GM18868 (cell line): Measurements from ENCODE around the gene ZFYVE21.

ENCODE experiments used
- ATAC-seq: cut with Tn5 transposase; IDR thresholded peaks from one replicate; pipeline ENCODE4 v1.9.1; 2021; ENCODE audit warnings: mild to moderate bottlenecking, moderate library complexity; ENCODE audit not compliant: unreplicated experiment

ZFYVE21 gene

GRCh38 chr14:103721334-103722120, 5.9 kb downstream of the ZFYVE21 start:
- no peak for ATAC-seq

- ATAC-seq = no peak
These were observed 8.1 kb downstream of the ZFYVE21 start for GRCh38 chr14:103723748-103724081.

- no peak for ATAC-seq
These were observed 8.5 kb downstream of the ZFYVE21 start for GRCh38 chr14:103724116-103724515.

- ATAC-seq = no peak
These were observed 9.5 kb downstream of the ZFYVE21 start for GRCh38 chr14:103725001-103725682.

- ATAC-seq = no peak
These were observed 10.3 kb downstream of the ZFYVE21 start for GRCh38 chr14:103725739-103726395.

GRCh38 chr14:103726474-103726873, 10.9 kb downstream of the ZFYVE21 start:
- ATAC-seq = no peak

- no peak for ATAC-seq
These were observed 11.8 kb downstream of the ZFYVE21 start for GRCh38 chr14:103727313-103727980.

GRCh38 chr14:103728141-103728540, 12.5 kb downstream of the ZFYVE21 start:
- ATAC-seq = no peak

- no peak for ATAC-seq
These were observed 13.1 kb downstream of the ZFYVE21 start for GRCh38 chr14:103728721-103729120.

GRCh38 chr14:103729496-103730448, 14.2 kb downstream of the ZFYVE21 start:
- no peak for ATAC-seq

GRCh38 chr14:103730490-103731035, 15.0 kb downstream of the ZFYVE21 start:
- no peak for ATAC-seq

- ATAC-seq = no peak
These were observed 15.9 kb downstream of the ZFYVE21 start for GRCh38 chr14:103731481-103731880.

GRCh38 chr14:103731916-103732867, 16.6 kb downstream of the ZFYVE21 start:
- no peak for ATAC-seq

- ATAC-seq = no peak
These were observed 17.4 kb downstream of the ZFYVE21 start for GRCh38 chr14:103732868-103733620.

GRCh38 chr14:103733651-103734050, 18.0 kb downstream of the ZFYVE21 start:
- no peak for ATAC-seq

GRCh38 chr14:103734081-103734888, 18.7 kb downstream of the ZFYVE21 start:
- no peak for ATAC-seq

GRCh38 chr14:103735022-103735421, 19.4 kb downstream of the ZFYVE21 start:
- no peak for ATAC-seq
